CD4-positive, alpha-beta memory T cell (primary cell): ENCODE data around the gene ARX. TPM values are rescaled to one million over a fixed set of nuclear protein-coding genes. Genes with fewer than 3 reads are reported as not detected.
A peak's percentile ranks its signal among the peaks of the same experiment; 100 is the strongest.

Experiments
- CTCF ChIA-PET: fragments of 350-600 bp; sonication (Branson Sonifier 250); formaldehyde crosslinking; loops from one replicate; lab custom pipeline; 2021; ENCODE audit warnings: inconsistent platforms; ENCODE audit not compliant: partially characterized antibody; lab: Charles Lee
- POLR2A ChIA-PET: fragments of 350-600 bp; sonication (Branson Sonifier 250); formaldehyde crosslinking; loops from one replicate; lab custom pipeline; 2021; ENCODE audit not compliant: partially characterized antibody; lab: Charles Lee
- DNase-seq, 5 donors: peaks; one replicate each; pipeline versions ENCODE4 v3.0.0 to v3.0.0-alpha.2; 2020 to 2022; ENCODE audit warnings: mixed read lengths in 1 of 5
- H3K27ac ChIP-seq: one replicate; pipeline ENCODE4 v1.7.0; 2013; ENCODE audit warnings: low read depth, low read length
- H3K27me3 ChIP-seq: 2 replicates; pipeline ENCODE4 v1.7.0; 2013; ENCODE audit warnings: mild to moderate bottlenecking, low read length, moderate library complexity; ENCODE audit not compliant: insufficient read depth
- H3K36me3 ChIP-seq: 2 replicates; pipeline ENCODE4 v1.7.0; 2013; ENCODE audit warnings: mild to moderate bottlenecking, low read length, moderate library complexity; ENCODE audit not compliant: insufficient read depth
- H3K4me1 ChIP-seq: 2 replicates; pipeline ENCODE4 v1.7.0; 2013; ENCODE audit warnings: mild to moderate bottlenecking, low read length, moderate library complexity; ENCODE audit not compliant: insufficient read depth
- H3K4me3 ChIP-seq, 2 donors: one replicate each; pipeline ENCODE4 v1.7.0; 2013; ENCODE audit warnings: low read length in 2 of 2, mild to moderate bottlenecking in 1 of 2
- H3K9me3 ChIP-seq, 2 donors: one replicate each; pipeline ENCODE4 v1.7.0; 2013; ENCODE audit warnings: low read length in 2 of 2, control low read depth in 1 of 2; ENCODE audit not compliant: control insufficient read depth in 1 of 2
- H3K27ac Mint-ChIP-seq, 7 donors: one replicate each; pipeline ENCODE4 v1.8.0; 2020 to 2021; ENCODE audit warnings: mixed read lengths in 7 of 7, mild to moderate bottlenecking in 6 of 7, inconsistent platforms in 3 of 7, moderate library complexity in 3 of 7
- H3K27me3 Mint-ChIP-seq, 2 donors: one replicate each; pipeline ENCODE4 v1.8.0; 2020 to 2021; ENCODE audit warnings: mixed read lengths in 2 of 2
- H3K36me3 Mint-ChIP-seq, 2 donors: one replicate each; pipeline ENCODE4 v1.8.0; 2020 to 2021; ENCODE audit warnings: mixed read lengths in 2 of 2, inconsistent platforms in 1 of 2, mild to moderate bottlenecking in 1 of 2
- H3K4me1 Mint-ChIP-seq, 4 donors: one replicate each; pipeline ENCODE4 v1.8.0; 2020 to 2021; ENCODE audit warnings: mixed read lengths in 4 of 4, mild to moderate bottlenecking in 1 of 4
- H3K4me3 Mint-ChIP-seq, 8 donors: one replicate each; pipeline ENCODE4 v1.8.0; 2020 to 2021; ENCODE audit warnings: mixed read lengths in 8 of 8, mild to moderate bottlenecking in 7 of 8, moderate library complexity in 6 of 8, inconsistent platforms in 3 of 8
- H3K9me3 Mint-ChIP-seq, 8 donors: one replicate each; pipeline ENCODE4 v1.8.0; 2020 to 2021; ENCODE audit warnings: mixed read lengths in 8 of 8, mild to moderate bottlenecking in 5 of 8, inconsistent platforms in 3 of 8, moderate library complexity in 1 of 8
- intact Hi-C: fragments of 100-400 bp; cut with micrococcal nuclease; formaldehyde crosslinking; loops from one replicate; pipeline ENCODE4 v1.15.1; 2023
- polyA plus RNA-seq, 2 donors: library from polyadenylated mRNA; unstranded; fragments of 300-500 nt; fragmentation: Illumina TruSeq; gene quantifications; one replicate each; pipeline ENCODE4 v1.2.3, GENCODE V29; 2021
- total RNA-seq, 2 experiments: library from RNA; stranded (reverse); gene quantifications; one replicate each; pipeline ENCODE4 v1.2.3, GENCODE V29; 2021

ARX gene
- total and polyA plus RNA-seq, 4 experiments from 2014 or later, result not detected

DNA sequence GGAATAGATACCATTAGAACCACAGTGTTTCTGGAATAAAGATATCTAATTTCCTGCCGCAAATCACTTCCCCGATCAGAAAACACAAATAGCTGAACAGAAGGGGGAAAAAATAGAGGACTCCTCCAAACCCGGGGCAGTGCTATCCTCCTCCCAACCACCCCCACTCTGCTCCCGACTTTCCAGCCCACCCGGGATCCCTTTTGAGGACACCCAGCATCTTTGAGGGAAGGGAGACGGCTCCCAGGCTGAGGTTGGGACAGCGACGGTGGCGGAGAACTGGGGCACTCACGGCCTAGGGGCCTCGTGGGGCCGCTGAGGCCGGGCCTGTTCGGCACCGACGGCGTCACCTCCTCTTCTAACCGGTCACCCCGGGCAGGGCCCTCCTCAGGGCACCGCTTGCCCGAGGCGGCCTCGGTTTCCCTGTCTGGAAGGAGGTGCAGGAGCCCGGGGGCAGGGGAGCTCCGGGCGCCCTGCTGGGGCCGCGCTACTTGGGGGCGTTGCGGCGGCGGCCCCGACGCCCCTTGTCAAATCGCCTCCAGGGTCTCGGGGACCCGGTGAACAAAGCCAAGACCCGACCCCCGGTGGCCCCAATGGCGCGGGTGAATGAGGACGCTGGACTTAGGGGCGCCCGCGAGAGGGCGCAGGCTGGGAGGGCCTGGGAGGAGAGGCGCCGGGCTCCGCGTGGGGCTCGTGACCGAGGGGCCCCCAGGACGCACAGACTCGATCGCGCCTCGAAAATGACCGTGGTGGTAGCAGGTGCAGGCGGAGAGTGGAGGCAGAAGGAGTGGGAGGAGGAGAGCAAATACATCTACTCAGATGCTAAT, 6.9 kb upstream of the ARX start:
- no peak overlapping the region for H3K27ac ChIP-seq
- ChIA-PET POLR2A (no interaction called here), CTCF (interaction anchor here (1.2 kb wide), 1 partner anchor 184 kb away, joined by 5 read pairs; no protein-coding TSS in a partner anchor)
- no peak overlapping the region for H3K4me3 ChIP-seq
- H3K36me3 ChIP-seq, result no peaks in the 10 kb centered on the region
- intact Hi-C loops, result loop anchor here (5.0 to 10.0 kb wide), 2 partner anchors 185 to 268 kb away; no protein-coding TSS in a partner anchor
- no peak for DNase-seq
- peak overlapping the region in 2 of 8 donors; percentile 20 to 65 for H3K4me3 Mint-ChIP-seq
- H3K4me1 ChIP-seq, result peaks cover 25% of the 10 kb centered on the region
- H3K27me3 ChIP-seq, result peaks cover 29% of the 10 kb centered on the region
- peaks cover 5 to 35% (median 23%) of the 10 kb centered on the region in 4 donors for H3K4me1 Mint-ChIP-seq
- H3K9me3 Mint-ChIP-seq, result peaks cover 0 to 6% (median 2%) of the 10 kb centered on the region in 8 donors
- no peak overlapping the region for H3K27ac Mint-ChIP-seq
- no peaks in the 10 kb centered on the region for H3K9me3 ChIP-seq
- peaks cover 35 to 43% of the 10 kb centered on the region in 2 donors for H3K27me3 Mint-ChIP-seq
- H3K36me3 Mint-ChIP-seq, result no peaks in the 10 kb centered on the region

DNA sequence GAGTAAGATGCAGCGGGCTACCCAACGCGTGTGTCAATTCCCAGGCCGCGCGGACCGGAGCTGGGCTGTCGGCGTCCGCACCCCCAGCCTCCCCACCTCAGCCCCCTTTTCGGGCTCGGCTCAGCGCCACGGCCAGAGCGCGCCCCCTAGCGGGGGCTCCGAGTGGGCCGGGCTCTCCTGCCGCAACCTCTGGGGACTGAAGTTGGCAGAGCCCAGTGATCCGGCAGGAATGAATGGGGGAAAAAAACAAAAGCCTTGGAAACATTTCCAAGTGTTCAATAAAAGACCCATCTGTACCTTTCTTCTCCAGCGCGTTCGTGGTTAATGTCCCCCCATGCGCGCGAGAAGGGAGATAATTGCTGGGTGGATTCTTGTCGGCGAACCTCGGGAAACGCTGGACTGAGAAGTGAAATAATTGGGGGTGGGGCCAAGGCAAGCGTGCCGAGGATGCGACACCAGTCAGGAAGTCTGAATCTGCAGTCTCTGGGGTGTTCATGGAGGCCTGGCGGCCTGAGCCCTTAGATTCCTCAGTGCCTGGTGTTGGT, 5.2 kb upstream of the ARX start:
- H3K4me1 ChIP-seq, result peaks cover 31% of the 10 kb centered on the region
- peaks cover 5 to 41% (median 28%) of the 10 kb centered on the region in 4 donors for H3K4me1 Mint-ChIP-seq
- peaks cover 38 to 52% of the 10 kb centered on the region in 2 donors for H3K27me3 Mint-ChIP-seq
- H3K4me3 ChIP-seq, result no peak overlapping the region
- H3K27ac Mint-ChIP-seq, result no peak overlapping the region
- no peaks in the 10 kb centered on the region for H3K36me3 Mint-ChIP-seq
- ChIA-PET POLR2A (no interaction called here), CTCF (interaction anchor here (0.7 to 1.3 kb wide), 4 partner anchors 8 to 182 kb away, joined by 3 to 5 read pairs (median 4); no protein-coding TSS in a partner anchor)
- no peaks in the 10 kb centered on the region for H3K36me3 ChIP-seq
- H3K9me3 ChIP-seq, result no peaks in the 10 kb centered on the region
- peak overlapping the region in 7 of 8 donors; percentile 47 to 77 (median 71) for H3K4me3 Mint-ChIP-seq
- intact Hi-C loops, result loop anchor here (5.0 to 10.0 kb wide), 2 partner anchors 184 to 266 kb away; no protein-coding TSS in a partner anchor
- H3K27ac ChIP-seq, result no peak overlapping the region
- peaks cover 34% of the 10 kb centered on the region for H3K27me3 ChIP-seq
- peak in 1 of 5 donors; percentile 18 for DNase-seq
- peaks cover 0 to 9% (median 3%) of the 10 kb centered on the region in 8 donors for H3K9me3 Mint-ChIP-seq

DNA sequence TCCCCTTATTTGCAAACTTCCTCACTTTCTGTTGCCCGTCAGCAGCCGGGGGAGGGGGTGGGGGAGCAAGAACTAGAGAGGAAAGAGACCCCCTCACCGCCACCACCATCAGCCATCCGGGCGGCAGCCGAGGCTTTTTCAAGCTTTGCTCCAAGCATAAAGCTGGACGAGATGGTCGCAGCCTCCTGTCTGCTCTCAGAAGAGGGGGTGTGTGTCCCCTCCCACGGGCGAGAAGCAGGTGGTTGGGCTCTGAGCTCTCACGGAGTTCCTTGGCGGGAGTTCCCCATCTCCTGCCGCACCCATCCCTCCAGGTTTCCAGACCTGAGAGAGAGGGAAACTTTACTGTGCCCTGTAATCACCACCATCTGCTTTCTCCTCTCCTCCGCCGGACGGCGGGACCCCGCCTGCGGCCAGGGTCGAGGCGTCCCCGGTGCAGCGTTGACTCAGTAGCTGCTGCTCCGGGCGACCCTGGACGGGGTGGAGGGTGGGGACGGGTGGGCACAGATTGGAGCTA, 4.7 kb upstream of the ARX start:
- intact Hi-C loops, result loop anchor here (5.0 to 10.0 kb wide), 2 partner anchors 183 to 266 kb away; no protein-coding TSS in a partner anchor

GRCh38 chrX:25019707-25020390, 4.1 kb upstream of the ARX start:
- Mint-ChIP-seq H3K4me3 (peak overlapping the region in 5 of 8 donors; percentile 27 to 72 (median 48)), H3K4me1 (peaks cover 5 to 48% (median 28%) of the 10 kb centered on the region in 4 donors), H3K27ac (no peak overlapping the region), H3K36me3 (no peaks in the 10 kb centered on the region), H3K9me3 (peaks cover 0 to 10% (median 3%) of the 10 kb centered on the region in 8 donors), H3K27me3 (peaks cover 39 to 49% of the 10 kb centered on the region in 2 donors)
- peaks cover 31% of the 10 kb centered on the region for H3K4me1 ChIP-seq
- peaks cover 34% of the 10 kb centered on the region for H3K27me3 ChIP-seq
- no peak for DNase-seq
- intact Hi-C loops, result loop anchor here (5.0 to 10.0 kb wide), 2 partner anchors 183 to 265 kb away; no protein-coding TSS in a partner anchor
- no peak overlapping the region for H3K27ac ChIP-seq
- POLR2A ChIA-PET, result no interaction called here
- no peak overlapping the region for H3K4me3 ChIP-seq
- CTCF ChIA-PET, result interaction anchor here (0.7 to 1.0 kb wide), 2 partner anchors 11 to 29 kb away, joined by 3 to 4 read pairs; no protein-coding TSS in a partner anchor
- no peaks in the 10 kb centered on the region for H3K36me3 ChIP-seq
- H3K9me3 ChIP-seq, result no peaks in the 10 kb centered on the region

More for the DNA sequence above, 4.7 kb upstream of the ARX start:
- Mint-ChIP-seq H3K27ac (no peak overlapping the region), H3K36me3 (no peaks in the 10 kb centered on the region), H3K27me3 (peaks cover 38 to 49% of the 10 kb centered on the region in 2 donors), H3K4me3 (peak overlapping the region in 5 of 8 donors; percentile 8 to 72 (median 48)), H3K9me3 (peaks cover 0 to 10% (median 3%) of the 10 kb centered on the region in 8 donors), H3K4me1 (peaks cover 5 to 43% (median 28%) of the 10 kb centered on the region in 4 donors)
- CTCF ChIA-PET, result interaction anchor here (0.7 to 1.0 kb wide), 2 partner anchors 11 to 29 kb away, joined by 3 to 4 read pairs; no protein-coding TSS in a partner anchor
- H3K27me3 ChIP-seq, result peaks cover 34% of the 10 kb centered on the region
- POLR2A ChIA-PET, result no interaction called here
- H3K4me1 ChIP-seq, result peaks cover 31% of the 10 kb centered on the region
- no peak overlapping the region for H3K4me3 ChIP-seq
- H3K36me3 ChIP-seq, result no peaks in the 10 kb centered on the region
- DNase-seq, result no peak
- no peak overlapping the region for H3K27ac ChIP-seq
- no peaks in the 10 kb centered on the region for H3K9me3 ChIP-seq

- Mint-ChIP-seq H3K27me3 (peaks cover 34 to 38% of the 10 kb centered on the region in 2 donors), H3K4me3 (no peak overlapping the region), H3K36me3 (no peaks in the 10 kb centered on the region), H3K4me1 (peaks cover 5 to 43% (median 28%) of the 10 kb centered on the region in 4 donors), H3K27ac (no peak overlapping the region), H3K9me3 (peaks cover 0 to 10% (median 3%) of the 10 kb centered on the region in 8 donors)
- intact Hi-C loops, result no loop called here
- Histone ChIP-seq H3K9me3 (no peaks in the 10 kb centered on the region), H3K27ac (no peak overlapping the region), H3K4me1 (peaks cover 31% of the 10 kb centered on the region), H3K27me3 (peaks cover 37% of the 10 kb centered on the region), H3K4me3 (no peak overlapping the region), H3K36me3 (no peaks in the 10 kb centered on the region)
- no peak for DNase-seq
- POLR2A ChIA-PET, result no interaction called here
- CTCF ChIA-PET, result no interaction called here
Observed at GRCh38 chrX:25018682-25019081, 2.9 kb upstream of the ARX start.

GRCh38 chrX:25017667-25018247, 2.0 kb upstream of the ARX start:
- Histone ChIP-seq H3K36me3 (no peaks in the 10 kb centered on the region), H3K9me3 (no peaks in the 10 kb centered on the region), H3K27me3 (peaks cover 37% of the 10 kb centered on the region), H3K27ac (no peak overlapping the region), H3K4me3 (no peak overlapping the region), H3K4me1 (peaks cover 28% of the 10 kb centered on the region)
- DNase-seq, result no peak
- H3K27ac Mint-ChIP-seq, result no peak overlapping the region
- H3K9me3 Mint-ChIP-seq, result peaks cover 0 to 10% (median 3%) of the 10 kb centered on the region in 8 donors
- H3K4me3 Mint-ChIP-seq, result peak overlapping the region in 5 of 8 donors; percentile 33 to 60 (median 55)
- H3K27me3 Mint-ChIP-seq, result peaks cover 30 to 34% of the 10 kb centered on the region in 2 donors
- ChIA-PET CTCF (no interaction called here), POLR2A (no interaction called here)
- intact Hi-C loops, result no loop called here
- H3K36me3 Mint-ChIP-seq, result no peaks in the 10 kb centered on the region
- peaks cover 3 to 38% (median 26%) of the 10 kb centered on the region in 4 donors for H3K4me1 Mint-ChIP-seq
